H1 (cell line): ENCODE measurements around the gene VASP. TPM values are rescaled to one million over a fixed set of nuclear protein-coding genes. Genes with fewer than 3 reads are reported as not detected.
A peak's percentile ranks its signal among the peaks of the same experiment; 100 is the strongest.

Source experiments
- CTCF ChIA-PET: fragments of 300-600 bp; sonication (Branson Sonifier 250); formaldehyde crosslinking; loops from one replicate; lab custom pipeline; 2021; ENCODE audit not compliant: partially characterized antibody; lab: Charles Lee
- POLR2A ChIA-PET: fragments of 300-600 bp; sonication (Branson Sonifier 250); formaldehyde crosslinking; loops from one replicate; lab custom pipeline; 2021; ENCODE audit warnings: inconsistent platforms; ENCODE audit not compliant: partially characterized antibody; lab: Charles Lee
- DNase-seq, 2 experiments: peaks; one replicate each; pipeline versions ENCODE4 v3.0.0 to v3.0.0-alpha.2; 2010 to 2022; ENCODE audit warnings: low spot score in 2 of 2, low read depth in 1 of 2, mixed read lengths in 1 of 2
- FAIRE-seq: peaks from 2 replicates; lab custom pipeline; 2011; peaks lifted over from hg19 to GRCh38; lab: Jason Lieb, UNC
- H2AFZ ChIP-seq: 2 replicates; pipeline ENCODE4 v1.8.1; 2012; ENCODE audit warnings: low read length, inconsistent platforms
- H2AK5ac ChIP-seq: 2 replicates; pipeline ENCODE4 v1.6.1; 2013; ENCODE audit warnings: low read depth, low read length
- H2BK120ac ChIP-seq: replicated peaks from 2 replicates; pipeline ENCODE3; 2013; ENCODE audit warnings: low read depth, low read length, inconsistent platforms
- H2BK12ac ChIP-seq: 2 replicates; pipeline ENCODE4 v1.6.1; 2013; ENCODE audit warnings: low read depth, low read length
- H2BK15ac ChIP-seq: 2 replicates; pipeline ENCODE4 v1.6.1; 2013; ENCODE audit warnings: low read length
- H2BK20ac ChIP-seq: 2 replicates; pipeline ENCODE4 v1.6.1; 2013; ENCODE audit warnings: low read length
- H2BK5ac ChIP-seq: 2 replicates; pipeline ENCODE4 v1.6.1; 2013; ENCODE audit warnings: low read depth, low read length
- H3K14ac ChIP-seq: 2 replicates; pipeline ENCODE4 v1.6.1; 2013; ENCODE audit warnings: inconsistent platforms; ENCODE audit not compliant: insufficient read length
- H3K18ac ChIP-seq: 2 replicates; pipeline ENCODE4 v1.6.1; 2013; ENCODE audit warnings: low read length; ENCODE audit errors: extremely low read depth
- H3K23ac ChIP-seq: 2 replicates; pipeline ENCODE4 v1.6.1; 2013; ENCODE audit warnings: inconsistent platforms; ENCODE audit not compliant: insufficient read length
- H3K23me2 ChIP-seq: 2 replicates; pipeline ENCODE4 v1.6.1; 2013; ENCODE audit warnings: low read depth, low read length
- H3K27ac ChIP-seq: 2 replicates; pipeline ENCODE4 v1.6.1; 2011; ENCODE audit warnings: low read depth, low read length, inconsistent platforms
- H3K27me3 ChIP-seq, 4 experiments: replicated peaks in 1 of 4; 1 replicate in 1 of 4; 2 replicates in 3 of 4; pipeline versions ENCODE4 v1.6.1 to v1.8.1; 2011 to 2013; ENCODE audit warnings: low read length in 3 of 4, mild to moderate bottlenecking in 3 of 4, inconsistent platforms in 2 of 4, mixed read lengths in 2 of 4, moderate library complexity in 1 of 4; ENCODE audit not compliant: control insufficient read depth in 3 of 4, insufficient read depth in 3 of 4; ENCODE audit errors: extremely low read depth in 1 of 4
- H3K36me3 ChIP-seq, 4 experiments: 2 replicates each; pipeline versions ENCODE4 v1.6.1 to v1.8.1; 2011 to 2013; ENCODE audit warnings: mild to moderate bottlenecking in 4 of 4, low read length in 3 of 4, moderate library complexity in 2 of 4, control low read depth in 1 of 4, inconsistent platforms in 1 of 4; ENCODE audit not compliant: insufficient read depth in 4 of 4, control insufficient read depth in 2 of 4
- H3K4ac ChIP-seq: replicated peaks from 2 replicates; pipeline ENCODE3; 2013; ENCODE audit warnings: low read length, low read depth, mixed read lengths, inconsistent platforms; ENCODE audit not compliant: insufficient read length
- H3K4me1 ChIP-seq, 4 experiments: replicated peaks in 1 of 4; 1 replicate in 1 of 4; 2 replicates in 3 of 4; pipeline versions ENCODE4 v1.6.1 to v1.8.1; 2011 to 2013; ENCODE audit warnings: low read length in 3 of 4, inconsistent platforms in 2 of 4, mixed read lengths in 1 of 4; ENCODE audit not compliant: insufficient read depth in 4 of 4, control insufficient read depth in 3 of 4
- H3K4me2 ChIP-seq, 2 experiments: 2 replicates each; pipeline versions ENCODE4 v1.6.1 to v1.8.1; 2011 to 2013; ENCODE audit warnings: low read depth in 2 of 2, low read length in 2 of 2, control low read depth in 1 of 2, inconsistent platforms in 1 of 2, mild to moderate bottlenecking in 1 of 2; ENCODE audit not compliant: insufficient read depth in 1 of 2
- H3K4me3 ChIP-seq, 4 experiments: fragments of 200-600, 300-600 bp in 1 of 4; sonication (generic), shearing (Covaris generic), sonication (Bioruptor Twin) in 1 of 4; 2 replicates each; pipeline versions ENCODE4 v1.5.1 to v1.8.1; 2011 to 2016; ENCODE audit warnings: low read length in 4 of 4, low read depth in 3 of 4, control low read depth in 2 of 4, inconsistent platforms in 2 of 4, mild to moderate bottlenecking in 2 of 4, mixed read lengths in 1 of 4, moderate library complexity in 1 of 4; ENCODE audit not compliant: insufficient read depth in 2 of 4; ENCODE audit errors: extremely low read depth in 1 of 4
- H3K56ac ChIP-seq: replicated peaks from 2 replicates; pipeline ENCODE3; 2013; ENCODE audit warnings: low read depth, mild to moderate bottlenecking, mixed read lengths, low read length, inconsistent platforms; ENCODE audit not compliant: insufficient read length
- H3K79me1 ChIP-seq: 2 replicates; pipeline ENCODE4 v1.6.1; 2013; ENCODE audit warnings: low read depth, low read length, control low read depth
- H3K79me2 ChIP-seq, 2 experiments: 2 replicates each; pipeline versions ENCODE4 v1.6.1 to v1.8.1; 2012 to 2013; ENCODE audit warnings: low read length in 2 of 2, mild to moderate bottlenecking in 2 of 2, inconsistent platforms in 1 of 2; ENCODE audit not compliant: insufficient read depth in 2 of 2, control insufficient read depth in 1 of 2
- H3K9ac ChIP-seq, 4 experiments: replicated peaks in 1 of 4; 1 replicate in 1 of 4; 2 replicates in 3 of 4; pipeline versions ENCODE4 v1.6.1 to v1.8.1; 2011 to 2013; ENCODE audit warnings: low read depth in 3 of 4, low read length in 3 of 4, control low read depth in 2 of 4, mild to moderate bottlenecking in 2 of 4, moderate library complexity in 2 of 4, inconsistent platforms in 1 of 4; ENCODE audit errors: extremely low read depth in 1 of 4
- H3K9me3 ChIP-seq, 2 experiments: 2 replicates each; pipeline versions ENCODE4 v1.6.1 to v1.8.1; 2012 to 2013; ENCODE audit warnings: mild to moderate bottlenecking in 2 of 2, moderate library complexity in 2 of 2, control low read depth in 1 of 2, inconsistent platforms in 1 of 2, low read depth in 1 of 2, low read length in 1 of 2, mixed read lengths in 1 of 2; ENCODE audit not compliant: insufficient read depth in 2 of 2
- H4K20me1 ChIP-seq, 2 experiments: replicated peaks in 1 of 2; 2 replicates each; pipeline versions ENCODE3 to v1.8.1; 2011 to 2013; ENCODE audit warnings: inconsistent platforms in 2 of 2, low read length in 2 of 2, mild to moderate bottlenecking in 1 of 2; ENCODE audit not compliant: insufficient read depth in 2 of 2, control insufficient read depth in 1 of 2
- H4K5ac ChIP-seq: 2 replicates; pipeline ENCODE4 v1.6.1; 2013; ENCODE audit warnings: low read length, low read depth, mixed read lengths, inconsistent platforms; ENCODE audit not compliant: insufficient read length
- H4K8ac ChIP-seq: 2 replicates; pipeline ENCODE4 v1.8.0; 2013; ENCODE audit warnings: mild to moderate bottlenecking, moderate library complexity, low read length, inconsistent platforms; ENCODE audit not compliant: insufficient read depth; ENCODE audit errors: extremely low read depth
- H4K91ac ChIP-seq: replicated peaks from 2 replicates; pipeline ENCODE3; 2013; ENCODE audit warnings: low read length, mixed read lengths, inconsistent platforms; ENCODE audit not compliant: insufficient read length
- ASH2L ChIP-seq: fragments of 200-600, 300-600 bp; sonication (generic); IDR thresholded peaks from one replicate; pipeline ENCODE4 v1.7.1; 2017; ENCODE audit warnings: low read length
- CEBPB ChIP-seq: IDR thresholded peaks from 2 replicates; pipeline ENCODE4 v1.6.1; 2012; ENCODE audit warnings: low read depth, low read length
- CTBP2 ChIP-seq: IDR thresholded peaks from 2 replicates; pipeline ENCODE4 v1.7.0; 2011; ENCODE audit warnings: borderline replicate concordance, mild to moderate bottlenecking, moderate library complexity, mixed read lengths, low read length; ENCODE audit not compliant: insufficient read depth, insufficient read length
- MAX ChIP-seq: IDR thresholded peaks from 2 replicates; pipeline ENCODE4 v1.6.1; 2012; ENCODE audit warnings: inconsistent platforms
- NANOG ChIP-seq: IDR thresholded peaks from 2 replicates; pipeline ENCODE4 v1.6.1; 2011; ENCODE audit warnings: low read length, low read depth, mild to moderate bottlenecking, inconsistent platforms; ENCODE audit not compliant: insufficient read depth, poor library complexity, severe bottlenecking
- PHF8 ChIP-seq: fragments of 200-600 bp; sonication (generic); conservative IDR thresholded peaks from 2 replicates; pipeline ENCODE4 v1.7.1; 2012; ENCODE audit warnings: low read depth, mild to moderate bottlenecking, inconsistent platforms, low read length, moderate library complexity
- RBBP5 ChIP-seq: IDR thresholded peaks from 2 replicates; pipeline ENCODE4 v1.7.1; 2012; ENCODE audit warnings: low read depth, mild to moderate bottlenecking, inconsistent platforms, low read length, moderate library complexity, borderline replicate concordance
- USF2 ChIP-seq: IDR thresholded peaks from 2 replicates; pipeline ENCODE4 v1.6.1; 2011; ENCODE audit warnings: low read length, improper control_type of control experiment
- WGBS, 2 experiments: shearing (Covaris generic) in 1 of 2; methylation state at CpG; one replicate each; pipeline versions ENCODE4 v1.1.6 to v1.1.7; 2013 to 2015; ENCODE audit warnings: low lambda C conversion rate in 2 of 2, mixed read lengths in 2 of 2, inconsistent platforms in 1 of 2, low coverage in 1 of 2, missing lambda C conversion rate in 1 of 2; ENCODE audit not compliant: insufficient replicate concordance in 2 of 2, insufficient coverage in 1 of 2, insufficient read length in 1 of 2; ENCODE audit errors: extremely low coverage in 1 of 2, missing lambda C conversion rate in 1 of 2; 5-methylcytosine and 5-hydroxymethylcytosine counted together
- polyA plus RNA-seq, 7 experiments: library from polyadenylated mRNA; depleted of rRNA in 3 of 7; stranded (reverse) in 5 of 7; unstranded in 2 of 7; fragments of >200 nt in 5 of 7; fragments of 200-250 nt in 2 of 7; gene quantifications; 1 replicate in 5 of 7; 2 replicates in 1 of 7; 4 replicates in 1 of 7; pipeline versions ENCODE4 v1.2.1 to v1.2.3, GENCODE V29; 2011 to 2013; ENCODE audit warnings: missing spikeins in 2 of 7, mixed read lengths in 2 of 7
- total RNA-seq: library from RNA; stranded (reverse); fragmentation: NEBNext Ultra II Directional; extraction: Animal tissue kit (Norgen Biotek cat#: 25700); gene quantifications from 2 replicates; pipeline ENCODE4 v1.2.1, GENCODE V29; 2021

Gene VASP
- total and polyA plus RNA-seq, 2 of the 8 experiments (the other 6 are each of a cell fraction or from before 2014, with no cell fraction given), result 89.7 to 135 TPM

- Histone ChIP-seq H3K36me3 (peaks cover 0 to 2% (median 0%) of the 10 kb centered on the region in 4 experiments; a peak in 2 of 8 replicates), H3K4me3 (peak overlapping the region; percentile 24 to 78 (median 66)), H3K56ac (peak overlapping the region; percentile 89), H4K20me1 (peaks cover 0 to 10% of the 10 kb centered on the region in 2 experiments), H2BK5ac (peak overlapping the region; percentile 20; the same call in 1 of the 2 replicates), H3K9me3 (no peaks in the 10 kb centered on the region), H3K4ac (peak overlapping the region; percentile 81), H4K91ac (no peak overlapping the region), H2BK20ac (no peak overlapping the region), H2AFZ (no peak overlapping the region), H3K79me2 (no peaks in the 10 kb centered on the region), H2AK5ac (no peak overlapping the region), H3K23ac (no peak overlapping the region), H3K27ac (peak overlapping the region; percentile 39; the same call in 1 of the 2 replicates), H3K4me2 (peak overlapping the region; percentile 38 to 79), H2BK15ac (no peak overlapping the region), H4K5ac (peak overlapping the region; percentile 6), H2BK12ac (peak overlapping the region; percentile 29; the same call in 1 of the 2 replicates), H3K27me3 (peaks cover 0 to 4% (median 0%) of the 10 kb centered on the region in 4 experiments; a peak in 2 of 7 replicates), H3K14ac (no peak overlapping the region), H3K23me2 (peaks cover 5% of the 10 kb centered on the region; the same call in 1 of the 2 replicates), H4K8ac (peak overlapping the region; percentile 77; the same call in 1 of the 2 replicates), H2BK120ac (no peak overlapping the region), H3K9ac (no peak overlapping the region; a peak in 1 of 7 replicates), H3K79me1 (no peaks in the 10 kb centered on the region), H3K4me1 (peaks cover 0 to 4% (median 3%) of the 10 kb centered on the region in 4 experiments; a peak in 5 of 7 replicates), H3K18ac (no peak overlapping the region; the same call in 1 of the 2 replicates)
- CTCF ChIA-PET, result interaction anchor here (0.9 to 1.5 kb wide), 5 partner anchors 9 to 78 kb away, joined by 3 to 5 read pairs (median 3); no protein-coding TSS in a partner anchor
- POLR2A ChIA-PET, result interaction anchor here (0.6 to 4.6 kb wide), 4 partner anchors 14 to 25 kb away, joined by 3 to 25 read pairs (median 4); partner anchors contain the start of genes FOSB and VASP
- DNase-seq, result peak in 1 of 2 experiments; percentile 89
- WGBS, 2 experiments, result 5% methylated on average over 28 of the region's 32 CpGs; no CpG with 5 or more reads in 1 of the 2 experiments
- FAIRE-seq, result no peak
- TF ChIP-seq USF2 (0 out of 2 replicates have a peak, but pooled peaks have one; percentile 3), CTBP2 (peak; percentile 48), RBBP5 (peak; percentile 62; the same call in 1 of the 2 replicates), CEBPB (no peak), NANOG (no peak), MAX (peak; percentile 17; the same call in 1 of the 2 replicates), PHF8 (no peak), ASH2L (peak; percentile 87)
Observed at GRCh38 chr19:45492627-45493470, 14.4 kb upstream of the VASP start.
